Lower leg skin (tissue), 3 donors: ENCODE results near the gene FAM13A.

Experiments used
- POLR2A ChIP-seq, 2 donors: fragments of 450-650 bp; IDR thresholded peaks; one replicate each; pipeline ENCODE4 v1.6.1; 2016 to 2017; ENCODE audit warnings: antibody characterized with exemption in 2 of 2, mild to moderate bottlenecking in 1 of 2, moderate library complexity in 1 of 2
- TF ChIP-seq, protein P1 (sequence below), 3 donors: fragments of 450-650 bp; IDR thresholded peaks; one replicate each; pipeline ENCODE4 v1.5.1; 2016; ENCODE audit warnings: antibody characterized with exemption in 3 of 3, mild to moderate bottlenecking in 3 of 3, moderate library complexity in 2 of 3

DNA sequence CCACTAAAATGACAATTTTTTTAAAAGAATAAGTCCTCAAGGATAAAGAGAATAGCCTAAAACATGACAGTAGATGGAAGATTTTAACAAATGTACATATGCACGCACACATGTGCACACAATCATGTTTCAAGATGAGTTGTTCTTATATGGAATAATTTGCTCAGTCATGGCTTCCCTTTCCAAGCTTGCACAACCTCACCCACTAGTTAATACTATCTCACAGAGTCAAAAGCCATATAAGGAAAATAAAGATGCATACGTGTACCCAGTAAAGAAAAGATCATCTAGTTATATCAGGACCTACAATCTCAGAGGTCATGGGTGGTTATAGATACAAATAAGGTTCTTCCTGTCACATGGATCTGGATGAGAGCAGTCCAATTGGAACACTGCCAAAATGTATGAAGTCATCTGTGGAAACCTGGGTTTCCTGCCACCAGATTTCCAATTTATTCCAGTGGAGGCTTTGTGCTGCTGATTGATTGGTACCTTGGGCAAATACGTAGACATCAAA, 56.1 kb downstream of the FAM13A start:
- TF ChIP-seq, protein P1, sequence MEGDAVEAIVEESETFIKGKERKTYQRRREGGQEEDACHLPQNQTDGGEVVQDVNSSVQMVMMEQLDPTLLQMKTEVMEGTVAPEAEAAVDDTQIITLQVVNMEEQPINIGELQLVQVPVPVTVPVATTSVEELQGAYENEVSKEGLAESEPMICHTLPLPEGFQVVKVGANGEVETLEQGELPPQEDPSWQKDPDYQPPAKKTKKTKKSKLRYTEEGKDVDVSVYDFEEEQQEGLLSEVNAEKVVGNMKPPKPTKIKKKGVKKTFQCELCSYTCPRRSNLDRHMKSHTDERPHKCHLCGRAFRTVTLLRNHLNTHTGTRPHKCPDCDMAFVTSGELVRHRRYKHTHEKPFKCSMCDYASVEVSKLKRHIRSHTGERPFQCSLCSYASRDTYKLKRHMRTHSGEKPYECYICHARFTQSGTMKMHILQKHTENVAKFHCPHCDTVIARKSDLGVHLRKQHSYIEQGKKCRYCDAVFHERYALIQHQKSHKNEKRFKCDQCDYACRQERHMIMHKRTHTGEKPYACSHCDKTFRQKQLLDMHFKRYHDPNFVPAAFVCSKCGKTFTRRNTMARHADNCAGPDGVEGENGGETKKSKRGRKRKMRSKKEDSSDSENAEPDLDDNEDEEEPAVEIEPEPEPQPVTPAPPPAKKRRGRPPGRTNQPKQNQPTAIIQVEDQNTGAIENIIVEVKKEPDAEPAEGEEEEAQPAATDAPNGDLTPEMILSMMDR (IDR thresholded peaks at IDR 0.05): no peak
- no peak for TF ChIP-seq POLR2A (IDR thresholded peaks at IDR 0.05)
